Stimulated activated naive B cell treated with anti-CD40 and anti-IgM and Interleukin-4, amounts not matched to agents 10 μg/mL and 1 μg/mL and 100 μg/mL, for 72 hours (primary cell): Measurements from ENCODE around the gene TMEM178B.
"Not testable (repeated sequence)": the region's sequence is repeated elsewhere in the genome, so short reads cannot be mapped to it uniquely, and the experiment has no call there.

ENCODE experiments used
- ATAC-seq, 2 donors: fragments of 150-1000 bp; cut with Tn5 transposase; replicated peaks; 2 replicates each; pipeline ENCODE4 v1.10.0; 2021; ENCODE audit warnings: moderate library complexity in 1 of 2
- DNase-seq: peaks from one replicate; pipeline ENCODE4 v3.0.0; 2021
- H3K27ac Mint-ChIP-seq: one replicate; pipeline ENCODE4 v1.8.0; 2022; ENCODE audit warnings: mild to moderate bottlenecking, mixed read lengths
- H3K27me3 Mint-ChIP-seq, 2 donors: one replicate each; pipeline ENCODE4 v1.8.0; 2022; ENCODE audit warnings: mixed read lengths in 2 of 2
- H3K36me3 Mint-ChIP-seq, 2 donors: one replicate each; pipeline ENCODE4 v1.8.0; 2022; ENCODE audit warnings: mixed read lengths in 2 of 2, mild to moderate bottlenecking in 1 of 2
- H3K4me1 Mint-ChIP-seq, 2 donors: one replicate each; pipeline ENCODE4 v1.8.0; 2022; ENCODE audit warnings: mixed read lengths in 2 of 2, mild to moderate bottlenecking in 1 of 2
- H3K4me3 Mint-ChIP-seq, 2 donors: one replicate each; pipeline ENCODE4 v1.8.0; 2022; ENCODE audit warnings: mild to moderate bottlenecking in 2 of 2, mixed read lengths in 2 of 2, moderate library complexity in 1 of 2
- H3K9me3 Mint-ChIP-seq, 2 donors: one replicate each; pipeline ENCODE4 v1.8.0; 2022; ENCODE audit warnings: mixed read lengths in 2 of 2, mild to moderate bottlenecking in 1 of 2

The TMEM178B gene

DNA sequence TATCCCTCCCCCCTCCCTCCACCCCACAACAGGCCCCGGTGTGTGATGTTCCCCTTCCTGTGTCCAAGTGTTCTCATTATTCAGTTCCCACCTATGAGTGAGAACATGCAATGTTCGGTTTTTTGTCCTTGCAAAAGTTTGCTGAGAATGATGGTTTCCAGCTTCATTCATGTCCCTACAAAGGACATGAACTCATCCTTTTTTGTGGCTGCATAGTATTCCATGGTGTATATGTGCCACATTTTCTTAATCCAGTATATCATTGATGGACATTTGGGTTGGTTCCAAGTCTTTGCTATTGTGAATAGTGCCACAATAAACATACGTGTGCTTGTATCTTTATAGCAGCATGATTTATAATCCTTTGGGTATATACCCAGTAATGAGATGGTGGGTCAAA is 309.5 kb downstream of the TMEM178B start:
- not testable (repeated sequence) for H3K36me3 Mint-ChIP-seq, H3K27ac Mint-ChIP-seq, H3K9me3 Mint-ChIP-seq, H3K27me3 Mint-ChIP-seq, ATAC-seq, DNase-seq, H3K4me3 Mint-ChIP-seq, H3K4me1 Mint-ChIP-seq

DNA sequence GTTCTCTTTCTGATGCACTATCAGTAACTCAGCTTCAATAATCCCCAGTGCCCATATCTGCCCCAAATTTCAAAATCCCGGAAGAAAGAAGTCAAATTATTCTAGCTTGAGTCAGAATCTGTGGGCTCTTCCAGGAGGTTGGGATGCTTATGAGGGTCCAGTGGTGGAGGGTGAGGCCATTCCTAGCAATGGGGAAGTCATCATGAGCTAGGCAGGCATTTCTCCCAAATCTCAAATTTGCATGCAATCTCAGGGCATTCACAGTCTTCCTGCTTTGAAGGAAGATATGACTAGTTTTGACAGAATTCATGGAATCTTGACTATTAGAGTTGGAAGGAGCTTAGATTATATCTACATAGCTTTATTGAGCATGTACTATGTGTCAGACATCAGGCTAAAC is 313.0 kb downstream of the TMEM178B start:
- H3K4me1 Mint-ChIP-seq = no peaks in the 10 kb centered on the region
- no peaks in the 10 kb centered on the region for H3K36me3 Mint-ChIP-seq
- H3K4me3 Mint-ChIP-seq = no peak overlapping the region
- peaks cover 0 to 2% of the 10 kb centered on the region in 2 donors for H3K9me3 Mint-ChIP-seq
- no peak for ATAC-seq
- peaks cover 0 to 5% of the 10 kb centered on the region in 2 donors for H3K27me3 Mint-ChIP-seq
- DNase-seq = no peak
- H3K27ac Mint-ChIP-seq = no peak overlapping the region

DNA sequence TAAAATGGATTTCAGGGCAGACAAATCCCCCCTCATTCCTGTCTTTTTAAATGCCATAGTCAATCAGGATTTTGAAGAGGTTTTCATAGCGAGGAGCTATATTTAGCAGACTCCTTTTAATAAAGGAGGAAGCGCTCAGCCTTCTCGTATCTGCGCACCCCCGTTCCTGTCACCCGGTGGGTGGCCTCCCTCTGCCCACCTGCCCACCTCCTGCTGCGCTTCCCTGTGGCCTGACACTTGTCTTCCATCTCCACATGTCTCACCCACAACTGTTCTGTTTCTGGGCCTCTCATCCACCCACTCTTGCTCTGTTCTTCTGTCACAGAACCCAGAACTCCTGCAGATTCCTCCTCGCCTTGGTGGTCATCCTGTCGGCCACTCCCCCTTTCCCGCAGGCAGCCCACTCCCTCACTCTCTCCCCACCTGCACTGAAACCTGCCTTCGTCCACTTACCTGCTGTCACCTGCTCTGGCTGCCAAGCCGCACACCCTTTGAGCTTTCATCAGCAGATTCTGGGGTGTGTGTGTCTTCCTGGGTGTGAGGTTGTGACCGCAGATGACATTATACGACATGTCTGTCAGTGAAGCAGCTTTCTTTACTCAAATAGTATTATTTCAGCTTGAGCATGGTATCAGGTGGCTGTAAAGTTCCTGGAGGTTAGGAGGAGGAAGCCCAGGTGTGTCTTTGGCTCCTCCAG is 313.8 kb downstream of the TMEM178B start:
- Mint-ChIP-seq H3K4me3 (no peak overlapping the region), H3K27me3 (peaks cover 0 to 5% of the 10 kb centered on the region in 2 donors), H3K4me1 (no peaks in the 10 kb centered on the region), H3K36me3 (no peaks in the 10 kb centered on the region), H3K9me3 (peaks cover 0 to 2% of the 10 kb centered on the region in 2 donors), H3K27ac (no peak overlapping the region)
- ATAC-seq (no peak), DNase-seq (no peak)

DNA sequence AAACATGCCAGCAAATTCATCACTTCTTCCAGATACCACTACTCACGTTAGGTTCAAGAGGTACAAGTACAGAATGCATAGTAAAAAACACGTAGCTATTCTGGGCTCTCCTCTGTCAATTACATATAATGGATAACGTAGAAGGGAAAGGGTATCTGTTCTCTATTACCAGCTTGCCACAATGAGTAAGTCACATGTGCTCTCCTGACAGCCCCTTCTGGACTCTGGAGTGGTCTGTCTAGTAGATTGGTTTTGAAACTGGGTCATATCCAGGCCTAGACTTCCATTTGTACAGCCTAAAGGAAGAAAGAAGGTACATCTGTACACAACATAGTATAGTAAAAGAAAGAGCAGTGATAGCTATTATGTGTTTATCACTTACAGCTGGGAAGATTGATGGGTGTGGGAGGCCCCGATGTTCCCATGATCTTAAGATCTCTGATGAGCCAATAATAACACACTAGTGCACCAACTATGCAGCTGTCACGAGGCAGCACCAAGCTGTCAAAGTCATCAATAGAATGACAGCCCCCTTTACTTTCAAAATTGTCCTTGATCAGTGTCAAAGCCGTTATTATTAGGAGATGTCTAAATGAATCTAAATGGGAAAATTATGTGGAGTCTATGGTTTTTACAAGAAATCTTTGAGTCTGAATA is 315.4 kb downstream of the TMEM178B start:
- H3K27me3 Mint-ChIP-seq = peaks cover 0 to 10% of the 10 kb centered on the region in 2 donors
- no peak overlapping the region for H3K4me3 Mint-ChIP-seq
- peaks cover 0 to 2% of the 10 kb centered on the region in 2 donors for H3K9me3 Mint-ChIP-seq
- H3K4me1 Mint-ChIP-seq = no peaks in the 10 kb centered on the region
- ATAC-seq (no peak), DNase-seq (no peak)
- H3K27ac Mint-ChIP-seq = no peak overlapping the region
- no peaks in the 10 kb centered on the region for H3K36me3 Mint-ChIP-seq

DNA sequence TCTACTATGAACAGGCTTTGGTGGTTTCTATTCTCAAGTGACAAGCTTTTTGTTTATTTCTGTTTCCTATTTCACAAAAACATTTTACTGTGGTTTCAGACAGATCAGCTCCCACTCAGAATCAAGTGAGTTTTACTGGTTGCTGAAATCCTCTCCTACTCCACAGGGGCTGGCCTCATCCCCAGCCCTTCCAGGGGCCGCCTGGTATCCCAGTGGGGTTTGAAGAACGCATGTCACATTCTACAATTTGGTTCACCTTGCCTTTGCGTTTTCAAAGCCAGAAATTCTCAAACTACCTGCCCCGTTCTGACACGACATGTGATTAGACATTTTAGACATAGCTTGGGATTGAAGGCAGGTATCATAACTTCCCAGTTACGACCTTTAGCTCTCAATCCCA is 316.5 kb downstream of the TMEM178B start:
- no peak overlapping the region for H3K27ac Mint-ChIP-seq
- H3K27me3 Mint-ChIP-seq = peaks cover 0 to 10% of the 10 kb centered on the region in 2 donors
- no peak overlapping the region for H3K4me3 Mint-ChIP-seq
- ATAC-seq = no peak
- H3K4me1 Mint-ChIP-seq = no peaks in the 10 kb centered on the region
- H3K9me3 Mint-ChIP-seq = peaks cover 0 to 2% of the 10 kb centered on the region in 2 donors
- no peak for DNase-seq
- no peaks in the 10 kb centered on the region for H3K36me3 Mint-ChIP-seq

DNA sequence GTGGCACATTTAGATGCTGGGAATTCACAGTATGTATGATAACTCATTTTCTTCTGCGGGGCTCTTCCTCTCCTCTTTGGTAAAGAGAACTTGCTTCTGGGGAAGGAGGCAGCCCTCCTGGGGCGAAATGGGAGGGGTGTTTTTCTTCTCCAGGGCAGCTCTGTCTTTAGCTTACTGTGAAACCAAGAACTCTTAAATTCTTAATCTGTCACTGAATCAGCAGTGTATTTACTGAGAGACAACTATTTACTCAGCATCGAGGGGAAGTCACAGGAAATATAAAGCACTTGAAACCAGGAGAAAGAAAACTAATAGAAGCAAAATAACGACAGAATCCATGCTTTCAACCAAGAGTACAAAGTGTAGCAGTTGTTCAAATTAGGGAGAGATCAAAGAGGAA is 319.2 kb downstream of the TMEM178B start:
- Mint-ChIP-seq H3K9me3 (peaks cover 0 to 2% of the 10 kb centered on the region in 2 donors), H3K36me3 (no peaks in the 10 kb centered on the region), H3K27me3 (peaks cover 0 to 11% of the 10 kb centered on the region in 2 donors), H3K4me3 (no peak overlapping the region), H3K4me1 (no peaks in the 10 kb centered on the region), H3K27ac (no peak overlapping the region)
- ATAC-seq (no peak), DNase-seq (no peak)

DNA sequence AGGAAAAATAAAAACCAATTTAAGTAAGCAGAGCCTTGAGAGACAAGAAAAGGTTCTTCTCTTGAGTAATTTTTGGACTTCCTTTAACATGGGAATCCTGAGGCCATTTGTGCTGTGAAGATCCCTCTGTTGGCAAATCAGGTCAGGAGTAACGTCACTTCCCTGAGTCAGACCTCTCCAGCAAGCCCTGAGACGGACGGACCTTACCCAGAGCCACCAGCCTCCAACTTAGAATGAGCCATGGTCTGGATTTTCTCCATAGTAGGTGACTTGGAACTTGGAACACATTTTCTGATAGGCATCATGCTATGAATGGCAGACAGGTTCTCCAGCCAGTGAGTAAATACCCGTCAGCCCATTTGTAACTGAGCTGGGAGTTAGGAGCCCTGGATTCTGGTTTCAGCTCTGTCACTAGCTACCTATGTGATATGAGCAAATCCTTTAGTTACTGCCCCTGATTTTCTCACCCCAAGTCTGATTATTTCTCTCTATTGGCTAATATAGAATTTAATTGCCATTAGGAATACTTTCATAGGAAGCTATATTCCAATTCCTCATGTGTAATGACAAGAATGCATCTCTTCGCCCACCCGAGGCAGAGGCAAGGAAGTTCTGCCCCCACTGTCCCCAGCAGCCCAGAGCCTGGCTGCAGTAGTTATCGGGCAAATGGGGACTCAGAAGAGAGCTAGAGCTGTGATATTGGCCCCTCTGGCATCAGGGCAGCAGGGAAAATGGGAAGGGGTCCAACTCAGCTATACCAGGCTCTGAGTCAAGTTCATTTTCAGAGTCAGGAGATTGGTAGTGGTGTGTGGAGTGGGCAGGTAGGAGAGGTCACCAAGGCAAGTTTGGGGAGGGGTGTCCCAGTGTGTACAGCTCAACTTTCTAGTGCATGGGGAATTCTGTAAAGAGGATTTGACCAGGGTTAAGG is 323.6 kb downstream of the TMEM178B start:
- H3K9me3 Mint-ChIP-seq = peaks cover 0 to 2% of the 10 kb centered on the region in 2 donors
- H3K36me3 Mint-ChIP-seq = no peaks in the 10 kb centered on the region
- ATAC-seq = no peak
- no peak overlapping the region for H3K27ac Mint-ChIP-seq
- H3K27me3 Mint-ChIP-seq = peaks cover 0 to 20% of the 10 kb centered on the region in 2 donors
- DNase-seq = no peak
- H3K4me3 Mint-ChIP-seq = no peak overlapping the region
- H3K4me1 Mint-ChIP-seq = no peaks in the 10 kb centered on the region

DNA sequence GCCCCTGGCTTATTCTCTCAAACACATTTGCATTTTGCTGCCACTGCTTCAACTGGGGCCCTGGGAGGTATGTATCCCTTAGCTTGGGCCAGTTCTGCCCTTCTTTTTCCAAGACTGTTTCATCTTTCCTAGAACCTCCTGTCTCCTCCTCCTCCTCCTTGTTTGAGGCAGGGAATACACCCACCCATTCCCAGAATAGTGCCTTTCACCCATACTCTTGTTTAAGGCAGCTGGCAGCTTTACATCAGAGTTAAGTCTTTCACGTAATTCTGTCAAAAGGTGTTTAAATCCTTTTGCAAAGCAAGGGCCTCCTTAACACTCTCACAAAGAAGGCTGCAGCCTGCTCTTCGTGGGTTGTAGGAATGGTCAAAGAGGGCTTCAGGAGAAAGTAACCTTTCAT is 326.5 kb downstream of the TMEM178B start:
- H3K27me3 Mint-ChIP-seq = peaks cover 0 to 15% of the 10 kb centered on the region in 2 donors
- H3K27ac Mint-ChIP-seq = no peak overlapping the region
- no peak for ATAC-seq
- H3K4me3 Mint-ChIP-seq = no peak overlapping the region
- DNase-seq = no peak
- no peaks in the 10 kb centered on the region for H3K4me1 Mint-ChIP-seq
- H3K9me3 Mint-ChIP-seq = peaks cover 0 to 1% of the 10 kb centered on the region in 2 donors
- H3K36me3 Mint-ChIP-seq = no peaks in the 10 kb centered on the region

DNA sequence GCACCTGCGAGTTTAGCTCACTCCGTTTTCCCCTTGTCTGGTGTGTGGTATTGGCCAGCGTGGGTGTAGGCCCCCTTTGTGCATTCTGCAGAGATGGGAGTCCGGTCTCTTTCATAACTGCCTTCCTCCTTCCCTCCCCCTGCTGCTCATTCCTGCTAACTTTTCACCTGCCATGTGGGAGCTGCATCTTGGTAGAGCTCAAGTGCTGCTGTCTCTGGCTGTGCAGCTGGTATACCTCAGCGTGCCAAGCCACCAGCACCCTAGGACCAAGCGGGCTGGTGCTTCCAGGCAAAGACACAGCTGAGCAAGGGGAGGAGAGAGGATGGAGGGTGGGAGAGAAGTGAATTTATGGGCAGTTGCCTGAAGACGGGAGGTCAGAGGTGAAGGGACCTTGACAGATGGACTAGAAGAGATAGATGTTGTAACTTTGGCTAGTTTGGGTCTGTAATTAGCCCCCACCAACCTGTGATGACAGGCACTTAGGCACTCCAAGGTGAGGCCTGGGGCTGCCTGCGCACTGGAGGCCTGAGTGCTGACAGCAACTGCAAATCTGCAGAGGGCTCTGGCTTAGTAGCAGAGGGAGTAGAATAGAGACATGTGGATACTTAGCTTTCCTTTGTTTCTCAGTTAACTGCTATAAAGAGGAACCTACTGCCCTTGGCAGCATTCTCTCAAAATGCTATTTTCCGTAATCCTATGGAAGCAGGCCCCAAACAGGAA is 328.6 kb downstream of the TMEM178B start:
- no peak for ATAC-seq
- no peak for DNase-seq
- Mint-ChIP-seq H3K9me3 (peaks cover 0 to 1% of the 10 kb centered on the region in 2 donors), H3K27ac (no peak overlapping the region), H3K36me3 (no peaks in the 10 kb centered on the region), H3K4me1 (no peaks in the 10 kb centered on the region), H3K27me3 (peaks cover 0 to 15% of the 10 kb centered on the region in 2 donors), H3K4me3 (no peak overlapping the region)

DNA sequence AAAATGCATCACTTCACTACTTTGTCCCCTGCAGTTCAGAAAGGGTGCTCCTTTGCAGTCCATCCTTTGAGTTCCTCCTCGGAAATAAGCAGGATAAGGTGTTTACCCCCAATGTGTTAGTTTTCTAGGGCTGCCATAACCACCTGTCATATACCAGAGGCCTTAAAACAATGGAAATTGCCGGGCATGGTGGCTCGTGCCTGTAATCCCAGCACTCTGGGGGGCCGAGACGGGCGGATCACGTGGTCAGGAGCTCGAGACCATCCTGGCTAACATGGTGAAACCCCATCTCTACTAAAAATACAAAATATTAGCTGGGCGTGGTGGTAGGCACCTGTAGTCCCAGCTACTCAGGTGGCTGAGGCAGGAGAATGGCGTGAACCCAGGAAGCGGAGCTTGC is 330.0 kb downstream of the TMEM178B start:
- not testable (repeated sequence) for H3K27ac Mint-ChIP-seq, H3K4me1 Mint-ChIP-seq, H3K36me3 Mint-ChIP-seq, H3K9me3 Mint-ChIP-seq, H3K4me3 Mint-ChIP-seq, ATAC-seq, H3K27me3 Mint-ChIP-seq, DNase-seq

DNA sequence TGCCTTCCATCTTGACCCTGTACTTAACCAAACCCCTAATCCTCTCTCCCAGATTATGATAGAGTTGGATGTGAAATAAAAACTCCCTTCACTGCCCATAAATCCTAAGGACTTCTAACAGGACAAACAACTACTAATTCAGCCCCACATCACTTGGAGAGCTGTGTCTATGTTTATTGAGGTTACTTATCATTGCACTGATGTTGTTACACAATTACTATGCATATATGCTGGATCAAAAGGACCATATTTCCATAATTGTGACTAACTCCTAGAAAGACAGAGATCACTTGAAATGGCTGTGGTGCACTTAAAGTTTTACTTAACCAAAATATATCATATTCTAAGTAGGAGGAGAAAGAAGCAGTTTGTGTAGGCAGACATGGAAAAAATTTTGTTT is 332.5 kb downstream of the TMEM178B start:
- Mint-ChIP-seq H3K27ac (no peak overlapping the region), H3K36me3 (no peaks in the 10 kb centered on the region), H3K9me3 (peaks cover 0 to 1% of the 10 kb centered on the region in 2 donors), H3K4me1 (peaks cover 0 to 2% of the 10 kb centered on the region in 2 donors), H3K4me3 (no peak overlapping the region), H3K27me3 (peaks cover 16% of the 10 kb centered on the region in 2 donors)
- DNase-seq (no peak), ATAC-seq (no peak)

DNA sequence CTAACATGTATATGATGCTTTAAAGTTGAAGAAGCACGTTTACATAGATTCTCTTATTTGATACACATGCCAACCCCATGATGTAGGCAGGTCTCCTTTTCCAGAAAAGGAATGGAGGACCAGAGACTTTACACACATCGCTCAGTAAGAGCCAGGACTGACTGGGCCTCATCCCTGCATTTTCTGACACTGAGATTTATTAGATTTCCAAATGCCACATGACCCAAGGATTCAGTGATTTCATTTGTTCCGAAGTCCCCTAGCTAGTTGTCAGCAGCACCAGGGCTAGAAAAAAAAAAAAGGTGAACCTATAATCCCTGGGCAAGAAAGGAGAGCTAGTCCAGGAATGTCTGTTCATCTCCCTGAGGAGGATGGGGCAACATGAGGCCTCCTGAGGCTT is 334.0 kb downstream of the TMEM178B start:
- H3K4me3 Mint-ChIP-seq = no peak overlapping the region
- H3K27ac Mint-ChIP-seq = no peak overlapping the region
- DNase-seq = no peak
- peaks cover 0 to 1% of the 10 kb centered on the region in 2 donors for H3K9me3 Mint-ChIP-seq
- no peak for ATAC-seq
- H3K4me1 Mint-ChIP-seq = peaks cover 0 to 2% of the 10 kb centered on the region in 2 donors
- H3K36me3 Mint-ChIP-seq = no peaks in the 10 kb centered on the region
- peaks cover 16% of the 10 kb centered on the region in 2 donors for H3K27me3 Mint-ChIP-seq

DNA sequence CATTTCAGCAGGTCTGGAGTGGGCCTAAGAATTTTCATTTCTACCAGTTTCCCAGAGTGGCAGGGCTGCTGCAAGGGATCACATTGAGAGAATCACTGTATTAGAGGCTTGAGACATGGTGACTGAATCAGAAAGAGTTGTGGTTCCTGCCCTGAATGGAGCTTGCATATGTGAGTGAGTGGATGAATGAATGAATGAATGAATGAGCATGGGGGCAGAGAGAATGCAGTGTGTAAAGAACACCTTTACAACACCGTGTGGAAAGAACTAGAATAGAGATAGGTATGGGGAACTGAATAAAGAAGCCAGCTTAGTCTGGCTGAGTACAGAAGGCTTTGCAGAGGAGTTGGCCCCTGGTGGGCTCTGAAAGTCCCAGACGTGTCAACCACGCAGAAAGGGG is 334.6 kb downstream of the TMEM178B start:
- no peak overlapping the region for H3K4me3 Mint-ChIP-seq
- no peak for DNase-seq
- H3K36me3 Mint-ChIP-seq = no peaks in the 10 kb centered on the region
- peaks cover 0 to 1% of the 10 kb centered on the region in 2 donors for H3K9me3 Mint-ChIP-seq
- H3K27ac Mint-ChIP-seq = no peak overlapping the region
- ATAC-seq = peak in 1 of 2 donors; percentile 27
- H3K4me1 Mint-ChIP-seq = peaks cover 0 to 2% of the 10 kb centered on the region in 2 donors
- peaks cover 16% of the 10 kb centered on the region in 2 donors for H3K27me3 Mint-ChIP-seq

DNA sequence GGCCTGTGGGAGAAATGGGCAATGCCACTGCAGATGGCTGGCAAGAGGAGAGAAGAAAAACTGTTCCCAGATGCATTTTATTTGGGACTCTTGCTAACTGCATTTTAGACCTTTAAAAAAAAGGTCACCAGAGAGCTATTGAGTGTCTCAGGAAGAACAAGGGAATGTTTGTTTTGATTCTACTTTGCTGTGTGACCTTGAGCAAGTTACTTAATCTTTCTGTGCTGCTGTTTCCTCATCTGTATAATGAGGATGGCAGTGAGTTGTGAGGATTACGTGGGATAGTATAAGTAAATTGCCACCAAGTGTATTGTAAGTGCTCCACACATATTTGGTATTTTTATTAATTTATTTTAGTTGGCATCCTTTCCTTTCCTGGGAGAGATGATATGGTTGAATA is 335.4 kb downstream of the TMEM178B start:
- ATAC-seq (no peak), DNase-seq (no peak)
- Mint-ChIP-seq H3K36me3 (no peaks in the 10 kb centered on the region), H3K9me3 (peaks cover 0 to 1% of the 10 kb centered on the region in 2 donors), H3K27ac (no peak overlapping the region), H3K27me3 (peaks cover 16% of the 10 kb centered on the region in 2 donors), H3K4me1 (peaks cover 0 to 2% of the 10 kb centered on the region in 2 donors), H3K4me3 (no peak overlapping the region)
